K562 (cell line): Measurements from ENCODE around the gene SPTY2D1. TPM values are rescaled to one million over a fixed set of nuclear protein-coding genes. Genes with fewer than 3 reads are reported as not detected.
A peak's percentile ranks its signal among the peaks of the same experiment; 100 is the strongest.

Source experiments
- NFIX ChIP-seq: fragments of 250-450 bp; sonication (Bioruptor Pico); IDR thresholded peaks from 2 replicates; pipeline ENCODE4 v1.4.0; 2020; ENCODE audit warnings: low read depth, mild to moderate bottlenecking, moderate library complexity
- SMARCE1 ChIP-seq: fragments of 450-650 bp; IDR thresholded peaks from 2 replicates; pipeline ENCODE4 v1.7.1; 2016; ENCODE audit warnings: mild to moderate bottlenecking
- polyA plus RNA-seq, 8 experiments: library from polyadenylated mRNA; depleted of rRNA in 4 of 8; stranded (reverse) in 5 of 8; unstranded in 3 of 8; fragments of >200 nt; fragmentation: Nextera tagmentation in 2 of 8; fragmentation: Illumina TruSeq in 1 of 8; extraction: Ambion mirVana in 2 of 8; extraction: Trizol in 1 of 8; gene quantifications; 2 replicates each; pipeline versions ENCODE4 v1.2.1 to v1.2.3, GENCODE V29; 2011 to 2014; ENCODE audit warnings: inconsistent platforms in 1 of 8, missing spikeins in 1 of 8
- total RNA-seq, 7 experiments: library from RNA; depleted of rRNA in 6 of 7; stranded (reverse); fragments of >200 nt in 6 of 7; fragmentation: Illumina TruSeq in 2 of 7; extraction: Trizol in 2 of 7; gene quantifications; 2 replicates each; pipeline versions ENCODE4 v1.2.1 to v1.2.3, GENCODE V29; 2011 to 2021; ENCODE audit warnings: low replicate concordance in 1 of 7
- TF ChIP-seq, protein P1 (sequence below): fragments of 250-450 bp; sonication (Bioruptor Pico); IDR thresholded peaks from 2 replicates; pipeline ENCODE4 v1.4.0; 2020
- TF ChIP-seq, protein P2 (sequence below): sonication (generic); IDR thresholded peaks from 2 replicates; pipeline ENCODE4 v1.6.1; 2016
- TF ChIP-seq, protein P3 (sequence below): fragments of 450-650 bp; IDR thresholded peaks from 2 replicates; pipeline ENCODE4 v1.7.1; 2018; ENCODE audit warnings: mild to moderate bottlenecking, low read depth; ENCODE audit not compliant: partially characterized antibody
- TF ChIP-seq, protein P4 (sequence below), 2 experiments: fragments of 450-650 bp in 1 of 2; IDR thresholded peaks; 2 replicates each; pipeline ENCODE4 v1.6.1; 2011 to 2017; ENCODE audit warnings: low read depth in 2 of 2, antibody characterized with exemption in 1 of 2, borderline replicate concordance in 1 of 2, low read length in 1 of 2, mild to moderate bottlenecking in 1 of 2, mixed read lengths in 1 of 2; ENCODE audit not compliant: control insufficient read depth in 1 of 2

SPTY2D1 gene
- total and polyA plus RNA-seq, 9 of the 15 experiments (the other 6 are each of a cell fraction or from before 2014, with no cell fraction given), result 3.2 to 32.1 (median 12.9) TPM

DNA sequence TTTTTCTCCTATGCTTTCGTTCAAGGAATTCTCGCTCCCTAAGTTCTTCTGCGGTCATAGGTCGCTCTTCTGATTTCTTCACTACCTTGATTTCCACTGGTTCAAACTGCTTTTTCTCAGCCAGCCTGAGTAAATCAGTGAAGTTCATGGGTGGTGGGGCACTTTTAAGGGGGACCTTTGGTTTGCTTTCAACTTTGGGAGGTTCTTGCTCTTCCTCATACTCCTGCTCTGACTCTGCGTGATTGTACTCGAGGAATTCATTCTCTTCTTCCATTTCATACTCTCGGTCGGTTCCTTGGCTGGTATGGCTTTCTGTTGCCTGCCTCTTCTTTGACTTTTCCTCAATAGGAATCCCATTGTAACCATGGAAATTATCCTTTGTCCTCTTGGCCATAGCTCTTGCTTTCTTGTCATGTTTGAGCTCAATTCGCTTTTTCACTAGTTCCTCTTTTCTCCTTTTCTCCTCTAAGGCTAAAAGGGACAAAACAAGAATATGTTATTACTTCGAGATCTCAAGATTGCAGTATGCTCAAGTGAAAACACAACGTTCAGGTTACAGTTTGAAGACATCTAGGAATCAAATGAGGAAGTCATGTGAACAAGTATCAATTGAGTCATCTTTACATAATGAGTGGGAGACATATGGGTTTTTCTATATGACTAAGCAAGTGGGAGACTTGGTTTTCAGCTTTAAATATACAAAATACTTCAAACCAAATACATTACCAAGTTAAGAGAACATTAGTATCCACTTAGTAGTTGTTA, 18.3 kb downstream of the SPTY2D1 start (continued):
- TF ChIP-seq, protein P1, sequence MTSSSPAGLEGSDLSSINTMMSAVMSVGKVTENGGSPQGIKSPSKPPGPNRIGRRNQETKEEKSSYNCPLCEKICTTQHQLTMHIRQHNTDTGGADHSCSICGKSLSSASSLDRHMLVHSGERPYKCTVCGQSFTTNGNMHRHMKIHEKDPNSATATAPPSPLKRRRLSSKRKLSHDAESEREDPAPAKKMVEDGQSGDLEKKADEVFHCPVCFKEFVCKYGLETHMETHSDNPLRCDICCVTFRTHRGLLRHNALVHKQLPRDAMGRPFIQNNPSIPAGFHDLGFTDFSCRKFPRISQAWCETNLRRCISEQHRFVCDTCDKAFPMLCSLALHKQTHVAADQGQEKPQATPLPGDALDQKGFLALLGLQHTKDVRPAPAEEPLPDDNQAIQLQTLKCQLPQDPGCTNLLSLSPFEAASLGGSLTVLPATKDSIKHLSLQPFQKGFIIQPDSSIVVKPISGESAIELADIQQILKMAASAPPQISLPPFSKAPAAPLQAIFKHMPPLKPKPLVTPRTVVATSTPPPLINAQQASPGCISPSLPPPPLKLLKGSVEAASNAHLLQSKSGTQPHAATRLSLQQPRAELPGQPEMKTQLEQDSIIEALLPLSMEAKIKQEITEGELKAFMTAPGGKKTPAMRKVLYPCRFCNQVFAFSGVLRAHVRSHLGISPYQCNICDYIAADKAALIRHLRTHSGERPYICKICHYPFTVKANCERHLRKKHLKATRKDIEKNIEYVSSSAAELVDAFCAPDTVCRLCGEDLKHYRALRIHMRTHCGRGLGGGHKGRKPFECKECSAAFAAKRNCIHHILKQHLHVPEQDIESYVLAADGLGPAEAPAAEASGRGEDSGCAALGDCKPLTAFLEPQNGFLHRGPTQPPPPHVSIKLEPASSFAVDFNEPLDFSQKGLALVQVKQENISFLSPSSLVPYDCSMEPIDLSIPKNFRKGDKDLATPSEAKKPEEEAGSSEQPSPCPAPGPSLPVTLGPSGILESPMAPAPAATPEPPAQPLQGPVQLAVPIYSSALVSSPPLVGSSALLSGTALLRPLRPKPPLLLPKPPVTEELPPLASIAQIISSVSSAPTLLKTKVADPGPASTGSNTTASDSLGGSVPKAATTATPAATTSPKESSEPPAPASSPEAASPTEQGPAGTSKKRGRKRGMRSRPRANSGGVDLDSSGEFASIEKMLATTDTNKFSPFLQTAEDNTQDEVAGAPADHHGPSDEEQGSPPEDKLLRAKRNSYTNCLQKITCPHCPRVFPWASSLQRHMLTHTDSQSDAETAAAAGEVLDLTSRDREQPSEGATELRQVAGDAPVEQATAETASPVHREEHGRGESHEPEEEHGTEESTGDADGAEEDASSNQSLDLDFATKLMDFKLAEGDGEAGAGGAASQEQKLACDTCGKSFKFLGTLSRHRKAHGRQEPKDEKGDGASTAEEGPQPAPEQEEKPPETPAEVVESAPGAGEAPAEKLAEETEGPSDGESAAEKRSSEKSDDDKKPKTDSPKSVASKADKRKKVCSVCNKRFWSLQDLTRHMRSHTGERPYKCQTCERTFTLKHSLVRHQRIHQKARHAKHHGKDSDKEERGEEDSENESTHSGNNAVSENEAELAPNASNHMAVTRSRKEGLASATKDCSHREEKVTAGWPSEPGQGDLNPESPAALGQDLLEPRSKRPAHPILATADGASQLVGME (CRISPR knock-in tag), result no peak
- TF ChIP-seq SMARCE1 (peak; percentile 64; the same call in 1 of the 2 replicates), NFIX (CRISPR knock-in tag) (no peak)
- TF ChIP-seq, protein P2, sequence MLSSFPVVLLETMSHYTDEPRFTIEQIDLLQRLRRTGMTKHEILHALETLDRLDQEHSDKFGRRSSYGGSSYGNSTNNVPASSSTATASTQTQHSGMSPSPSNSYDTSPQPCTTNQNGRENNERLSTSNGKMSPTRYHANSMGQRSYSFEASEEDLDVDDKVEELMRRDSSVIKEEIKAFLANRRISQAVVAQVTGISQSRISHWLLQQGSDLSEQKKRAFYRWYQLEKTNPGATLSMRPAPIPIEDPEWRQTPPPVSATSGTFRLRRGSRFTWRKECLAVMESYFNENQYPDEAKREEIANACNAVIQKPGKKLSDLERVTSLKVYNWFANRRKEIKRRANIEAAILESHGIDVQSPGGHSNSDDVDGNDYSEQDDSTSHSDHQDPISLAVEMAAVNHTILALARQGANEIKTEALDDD, result peak; percentile 69
- TF ChIP-seq, protein P3, sequence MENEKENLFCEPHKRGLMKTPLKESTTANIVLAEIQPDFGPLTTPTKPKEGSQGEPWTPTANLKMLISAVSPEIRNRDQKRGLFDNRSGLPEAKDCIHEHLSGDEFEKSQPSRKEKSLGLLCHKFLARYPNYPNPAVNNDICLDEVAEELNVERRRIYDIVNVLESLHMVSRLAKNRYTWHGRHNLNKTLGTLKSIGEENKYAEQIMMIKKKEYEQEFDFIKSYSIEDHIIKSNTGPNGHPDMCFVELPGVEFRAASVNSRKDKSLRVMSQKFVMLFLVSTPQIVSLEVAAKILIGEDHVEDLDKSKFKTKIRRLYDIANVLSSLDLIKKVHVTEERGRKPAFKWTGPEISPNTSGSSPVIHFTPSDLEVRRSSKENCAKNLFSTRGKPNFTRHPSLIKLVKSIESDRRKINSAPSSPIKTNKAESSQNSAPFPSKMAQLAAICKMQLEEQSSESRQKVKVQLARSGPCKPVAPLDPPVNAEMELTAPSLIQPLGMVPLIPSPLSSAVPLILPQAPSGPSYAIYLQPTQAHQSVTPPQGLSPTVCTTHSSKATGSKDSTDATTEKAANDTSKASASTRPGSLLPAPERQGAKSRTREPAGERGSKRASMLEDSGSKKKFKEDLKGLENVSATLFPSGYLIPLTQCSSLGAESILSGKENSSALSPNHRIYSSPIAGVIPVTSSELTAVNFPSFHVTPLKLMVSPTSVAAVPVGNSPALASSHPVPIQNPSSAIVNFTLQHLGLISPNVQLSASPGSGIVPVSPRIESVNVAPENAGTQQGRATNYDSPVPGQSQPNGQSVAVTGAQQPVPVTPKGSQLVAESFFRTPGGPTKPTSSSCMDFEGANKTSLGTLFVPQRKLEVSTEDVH, result no peak
- TF ChIP-seq, protein P4, sequence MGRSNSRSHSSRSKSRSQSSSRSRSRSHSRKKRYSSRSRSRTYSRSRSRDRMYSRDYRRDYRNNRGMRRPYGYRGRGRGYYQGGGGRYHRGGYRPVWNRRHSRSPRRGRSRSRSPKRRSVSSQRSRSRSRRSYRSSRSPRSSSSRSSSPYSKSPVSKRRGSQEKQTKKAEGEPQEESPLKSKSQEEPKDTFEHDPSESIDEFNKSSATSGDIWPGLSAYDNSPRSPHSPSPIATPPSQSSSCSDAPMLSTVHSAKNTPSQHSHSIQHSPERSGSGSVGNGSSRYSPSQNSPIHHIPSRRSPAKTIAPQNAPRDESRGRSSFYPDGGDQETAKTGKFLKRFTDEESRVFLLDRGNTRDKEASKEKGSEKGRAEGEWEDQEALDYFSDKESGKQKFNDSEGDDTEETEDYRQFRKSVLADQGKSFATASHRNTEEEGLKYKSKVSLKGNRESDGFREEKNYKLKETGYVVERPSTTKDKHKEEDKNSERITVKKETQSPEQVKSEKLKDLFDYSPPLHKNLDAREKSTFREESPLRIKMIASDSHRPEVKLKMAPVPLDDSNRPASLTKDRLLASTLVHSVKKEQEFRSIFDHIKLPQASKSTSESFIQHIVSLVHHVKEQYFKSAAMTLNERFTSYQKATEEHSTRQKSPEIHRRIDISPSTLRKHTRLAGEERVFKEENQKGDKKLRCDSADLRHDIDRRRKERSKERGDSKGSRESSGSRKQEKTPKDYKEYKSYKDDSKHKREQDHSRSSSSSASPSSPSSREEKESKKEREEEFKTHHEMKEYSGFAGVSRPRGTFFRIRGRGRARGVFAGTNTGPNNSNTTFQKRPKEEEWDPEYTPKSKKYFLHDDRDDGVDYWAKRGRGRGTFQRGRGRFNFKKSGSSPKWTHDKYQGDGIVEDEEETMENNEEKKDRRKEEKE (IDR thresholded peaks at IDR 0.05; ENCODE audit: borderline replicate concordance in 1 of 2, control insufficient read depth in 1 of 2, low read depth in 2 of 2, low read length in 1 of 2), result no peak
